ENCODE data around the gene CNTNAP2. TPM values are rescaled to one million over a fixed set of nuclear protein-coding genes. Genes with fewer than 3 reads are reported as not detected.

CNTNAP2 gene
- total and polyA plus RNA-seq, 8 donors, result 0.94 to 42.5 (median 38.6) TPM

- Histone ChIP-seq H3K4me1 (no peaks in the 10 kb centered on the region), H3K4me3 (no peak overlapping the region), H3K27ac (no peak overlapping the region), H3K9me3 (no peaks in the 10 kb centered on the region), H3K27me3 (no peaks in the 10 kb centered on the region), H3K36me3 (no peaks in the 10 kb centered on the region)
- intact Hi-C loops (cut with DNase I), result no loop called here
- ATAC-seq (no peak), DNase-seq (peak in 1 of 4 donors; percentile 28)
- TF ChIP-seq, protein P1, sequence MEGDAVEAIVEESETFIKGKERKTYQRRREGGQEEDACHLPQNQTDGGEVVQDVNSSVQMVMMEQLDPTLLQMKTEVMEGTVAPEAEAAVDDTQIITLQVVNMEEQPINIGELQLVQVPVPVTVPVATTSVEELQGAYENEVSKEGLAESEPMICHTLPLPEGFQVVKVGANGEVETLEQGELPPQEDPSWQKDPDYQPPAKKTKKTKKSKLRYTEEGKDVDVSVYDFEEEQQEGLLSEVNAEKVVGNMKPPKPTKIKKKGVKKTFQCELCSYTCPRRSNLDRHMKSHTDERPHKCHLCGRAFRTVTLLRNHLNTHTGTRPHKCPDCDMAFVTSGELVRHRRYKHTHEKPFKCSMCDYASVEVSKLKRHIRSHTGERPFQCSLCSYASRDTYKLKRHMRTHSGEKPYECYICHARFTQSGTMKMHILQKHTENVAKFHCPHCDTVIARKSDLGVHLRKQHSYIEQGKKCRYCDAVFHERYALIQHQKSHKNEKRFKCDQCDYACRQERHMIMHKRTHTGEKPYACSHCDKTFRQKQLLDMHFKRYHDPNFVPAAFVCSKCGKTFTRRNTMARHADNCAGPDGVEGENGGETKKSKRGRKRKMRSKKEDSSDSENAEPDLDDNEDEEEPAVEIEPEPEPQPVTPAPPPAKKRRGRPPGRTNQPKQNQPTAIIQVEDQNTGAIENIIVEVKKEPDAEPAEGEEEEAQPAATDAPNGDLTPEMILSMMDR (IDR thresholded peaks at IDR 0.05), result no peak
These were observed 520.0 kb downstream of the CNTNAP2 start for GRCh38 chr7:146636581-146636980.

DNA sequence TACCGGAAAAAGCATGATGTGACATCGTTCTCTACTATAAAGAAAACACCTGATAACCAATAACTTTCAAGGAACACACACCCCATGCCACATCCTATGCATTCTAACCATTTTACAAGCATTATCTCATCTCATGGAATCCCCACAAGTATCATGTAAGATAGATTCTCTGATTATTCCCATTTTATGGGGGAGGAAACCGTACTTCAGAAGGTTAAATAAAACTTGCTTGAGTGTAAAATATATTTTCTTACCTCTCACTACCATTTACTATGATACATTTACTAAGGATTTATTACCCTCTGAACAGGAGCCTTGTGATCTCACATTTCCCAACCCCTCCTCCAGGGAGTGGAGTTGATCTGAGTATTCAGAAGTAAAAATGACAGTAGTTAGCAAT lies 522.7 kb downstream of the CNTNAP2 start:
- intact Hi-C loops (cut with DNase I), result no loop called here
- H3K9me3 ChIP-seq, result no peaks in the 10 kb centered on the region
- no peaks in the 10 kb centered on the region for H3K36me3 ChIP-seq
- no peak overlapping the region for H3K27ac ChIP-seq
- DNase-seq, result no peak
- ATAC-seq, result no peak
- TF ChIP-seq, protein P1 (IDR thresholded peaks at IDR 0.05), result no peak
- no peaks in the 10 kb centered on the region for H3K4me1 ChIP-seq
- no peak overlapping the region for H3K4me3 ChIP-seq
- H3K27me3 ChIP-seq, result no peaks in the 10 kb centered on the region

- Histone ChIP-seq H3K27ac (no peak overlapping the region), H3K27me3 (no peaks in the 10 kb centered on the region), H3K36me3 (no peaks in the 10 kb centered on the region), H3K4me1 (no peaks in the 10 kb centered on the region), H3K9me3 (no peaks in the 10 kb centered on the region), H3K4me3 (no peak overlapping the region)
- ATAC-seq, result no peak
- intact Hi-C loops (cut with DNase I), result no loop called here
- TF ChIP-seq, protein P1 (IDR thresholded peaks at IDR 0.05), result no peak
- DNase-seq, result no peak
These were observed 524.9 kb downstream of the CNTNAP2 start for GRCh38 chr7:146641491-146641890.

DNA sequence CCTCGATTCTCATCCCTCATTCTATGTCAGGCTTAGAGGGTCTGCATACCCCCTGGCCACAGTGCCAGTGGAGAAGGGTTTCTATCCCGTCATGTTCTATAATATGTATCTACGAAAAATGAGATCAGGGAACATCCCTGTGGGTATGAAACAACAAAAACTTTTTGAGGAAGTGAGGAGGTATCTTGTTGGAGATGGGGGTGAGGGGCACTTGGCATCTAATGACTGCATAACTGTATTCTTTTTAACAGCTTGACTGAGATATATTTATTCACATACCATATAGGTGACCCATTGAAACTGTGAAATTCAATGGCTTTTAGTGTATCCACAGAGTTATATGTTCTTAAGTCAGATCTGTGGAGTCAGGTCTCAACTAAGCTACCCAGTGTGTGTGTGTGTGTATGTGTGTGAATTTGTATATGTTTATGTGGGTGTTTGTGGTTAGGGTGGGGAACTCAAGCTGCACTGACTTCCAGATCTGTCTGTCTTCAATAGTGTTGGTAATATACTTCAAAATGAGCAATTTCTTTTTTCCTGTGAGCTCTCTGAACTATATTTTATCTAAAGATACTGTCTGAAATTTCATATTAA lies 528.9 kb downstream of the CNTNAP2 start:
- H3K4me1 ChIP-seq, result no peaks in the 10 kb centered on the region
- TF ChIP-seq, protein P1 (IDR thresholded peaks at IDR 0.05), result no peak
- no peak overlapping the region for H3K4me3 ChIP-seq
- no peaks in the 10 kb centered on the region for H3K36me3 ChIP-seq
- intact Hi-C loops (cut with DNase I), result no loop called here
- no peaks in the 10 kb centered on the region for H3K9me3 ChIP-seq
- H3K27me3 ChIP-seq, result no peaks in the 10 kb centered on the region
- no peak overlapping the region for H3K27ac ChIP-seq
- no peak for ATAC-seq
- no peak for DNase-seq

DNA sequence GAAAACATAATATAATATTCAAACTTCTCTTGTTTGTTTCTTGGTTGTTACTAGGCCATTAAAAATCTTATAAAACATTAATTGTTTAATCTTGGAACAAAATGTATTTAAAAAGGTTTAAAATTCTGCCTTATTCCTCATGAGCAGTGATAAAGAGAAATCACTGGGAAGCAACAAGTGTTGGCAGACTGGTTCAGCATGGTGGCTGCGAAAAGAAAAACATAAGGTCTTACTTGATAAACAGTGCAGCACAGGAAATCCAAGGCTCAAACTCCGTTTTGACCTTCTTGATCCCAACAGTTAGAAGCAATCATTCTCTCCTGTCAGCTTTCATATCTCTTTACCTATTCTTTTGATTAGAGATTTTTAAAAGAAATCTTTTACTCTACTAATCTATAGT lies 530.8 kb downstream of the CNTNAP2 start:
- TF ChIP-seq, protein P1 (IDR thresholded peaks at IDR 0.05), result no peak
- H3K27ac ChIP-seq, result no peak overlapping the region
- no peak overlapping the region for H3K4me3 ChIP-seq
- no peaks in the 10 kb centered on the region for H3K36me3 ChIP-seq
- no peaks in the 10 kb centered on the region for H3K27me3 ChIP-seq
- peak in 2 of 4 donors; percentile 24 to 64 for DNase-seq
- intact Hi-C loops (cut with DNase I), result no loop called here
- H3K9me3 ChIP-seq, result no peaks in the 10 kb centered on the region
- no peaks in the 10 kb centered on the region for H3K4me1 ChIP-seq
- ATAC-seq, result no peak

Measured in left lung (tissue), 10 donors.